ENCODE data around the gene RALGPS1. TPM values are rescaled to one million over a fixed set of nuclear protein-coding genes. Genes with fewer than 3 reads are reported as not detected.

Gene RALGPS1
- total RNA-seq, 2 experiments from 2014 or later: 1.9 to 2.2 TPM

DNA sequence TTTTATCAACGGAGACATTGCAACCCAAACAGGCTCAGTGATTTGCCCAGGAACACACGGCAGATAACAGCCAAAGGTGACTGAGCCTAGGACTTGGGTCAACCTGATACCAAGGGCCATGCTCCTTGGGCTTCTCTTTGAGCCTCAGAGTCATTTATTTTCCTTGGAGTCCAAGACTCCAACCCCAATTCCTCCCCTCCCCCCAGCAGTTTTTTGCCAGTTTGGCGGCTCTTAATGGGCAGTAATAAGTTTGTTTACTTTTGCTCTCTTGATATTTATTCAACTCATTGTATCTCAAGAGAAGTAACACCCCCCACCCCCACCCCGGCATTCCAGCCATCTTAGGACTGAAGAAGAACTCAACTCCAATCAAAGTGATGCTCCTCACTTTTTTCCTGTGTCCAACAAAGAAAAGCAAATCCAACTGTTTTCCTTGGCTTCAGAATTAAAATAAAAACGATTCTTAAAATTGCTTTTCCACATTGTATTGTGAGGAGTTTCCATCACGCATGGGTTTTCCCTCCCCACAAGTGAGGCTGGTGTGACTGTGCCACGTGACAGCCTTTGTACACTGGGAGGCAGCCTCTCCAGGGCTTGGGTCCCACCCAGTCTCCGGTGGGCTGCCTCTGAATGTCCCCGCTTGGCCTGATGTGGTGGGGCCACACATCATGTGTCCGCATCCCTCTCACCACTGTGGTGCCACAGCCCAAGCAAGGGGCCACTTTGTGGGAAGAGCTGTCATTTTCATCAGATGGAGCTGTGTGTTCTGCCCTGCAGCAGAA, 198.8 kb downstream of the RALGPS1 start:
- intact Hi-C loops (cut with micrococcal nuclease): no loop called here
- no peak for TF ChIP-seq CTCF (IDR thresholded peaks at IDR 0.05)
- DNase-seq (no peak), ATAC-seq (no peak)
- POLR2A ChIA-PET: no interaction called here
- Mint-ChIP-seq H3K4me1 (ENCODE audit: low read depth) (peaks cover 11% of the 10 kb centered on the region), H3K27ac (no peak overlapping the region), H3K4me3 (no peak overlapping the region), H3K36me3 (ENCODE audit: low read depth) (no peaks in the 10 kb centered on the region), H3K27me3 (peaks cover 2% of the 10 kb centered on the region), H3K9me3 (no peaks in the 10 kb centered on the region)
- CTCF ChIA-PET: no interaction called here

DNA sequence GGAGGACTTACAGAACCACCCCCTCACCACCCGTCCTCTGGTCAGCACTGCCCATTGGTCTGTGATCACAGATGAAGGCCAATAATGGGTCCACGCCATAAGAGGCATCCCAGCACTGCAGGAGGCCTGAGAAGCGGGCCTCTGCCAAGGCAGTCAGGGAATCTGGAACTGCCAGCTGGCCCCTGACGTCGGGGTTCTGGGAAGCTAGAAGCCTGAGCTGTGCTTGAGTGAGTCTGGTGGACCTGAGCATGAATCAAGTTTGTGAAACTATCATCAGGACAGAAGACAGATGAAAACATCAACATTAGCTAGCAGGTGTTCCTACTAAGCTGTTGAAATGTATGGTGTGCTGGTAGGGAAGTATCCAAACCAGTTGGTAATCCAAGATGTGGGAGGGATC, 200.0 kb downstream of the RALGPS1 start:
- POLR2A ChIA-PET: interaction anchor here (1.1 to 1.4 kb wide), 2 partner anchors 11 to 14 kb away, joined by 3 to 4 read pairs; no protein-coding TSS in a partner anchor
- H3K4me3 Mint-ChIP-seq: no peak overlapping the region
- CTCF ChIA-PET: no interaction called here
- H3K4me1 Mint-ChIP-seq (ENCODE audit: low read depth): peaks cover 11% of the 10 kb centered on the region
- no peak for TF ChIP-seq CTCF (IDR thresholded peaks at IDR 0.05)
- no peak overlapping the region for H3K27ac Mint-ChIP-seq
- DNase-seq (no peak), ATAC-seq (no peak)
- H3K9me3 Mint-ChIP-seq: no peaks in the 10 kb centered on the region
- peaks cover 2% of the 10 kb centered on the region for H3K27me3 Mint-ChIP-seq
- intact Hi-C loops (cut with micrococcal nuclease): no loop called here
- H3K36me3 Mint-ChIP-seq (ENCODE audit: low read depth): no peaks in the 10 kb centered on the region

- Mint-ChIP-seq H3K27ac (no peak overlapping the region), H3K9me3 (no peaks in the 10 kb centered on the region), H3K4me3 (no peak overlapping the region), H3K4me1 (ENCODE audit: low read depth) (peaks cover 11% of the 10 kb centered on the region), H3K27me3 (peaks cover 10% of the 10 kb centered on the region), H3K36me3 (ENCODE audit: low read depth) (no peaks in the 10 kb centered on the region)
- DNase-seq (peak; percentile 34), ATAC-seq (peak; percentile 57)
- TF ChIP-seq CTCF (IDR thresholded peaks at IDR 0.05): no peak
- intact Hi-C loops (cut with micrococcal nuclease): no loop called here
- ChIA-PET POLR2A (interaction anchor here (0.6 to 1.4 kb wide), 2 partner anchors 13 to 74 kb away, joined by 3 to 4 read pairs; no protein-coding TSS in a partner anchor), CTCF (interaction anchor here (0.8 kb wide), 1 partner anchor 23 kb away, joined by 3 read pairs; no protein-coding TSS in a partner anchor)
Observed at GRCh38 chr9:127116088-127116726, 201.6 kb downstream of the RALGPS1 start.

DNA sequence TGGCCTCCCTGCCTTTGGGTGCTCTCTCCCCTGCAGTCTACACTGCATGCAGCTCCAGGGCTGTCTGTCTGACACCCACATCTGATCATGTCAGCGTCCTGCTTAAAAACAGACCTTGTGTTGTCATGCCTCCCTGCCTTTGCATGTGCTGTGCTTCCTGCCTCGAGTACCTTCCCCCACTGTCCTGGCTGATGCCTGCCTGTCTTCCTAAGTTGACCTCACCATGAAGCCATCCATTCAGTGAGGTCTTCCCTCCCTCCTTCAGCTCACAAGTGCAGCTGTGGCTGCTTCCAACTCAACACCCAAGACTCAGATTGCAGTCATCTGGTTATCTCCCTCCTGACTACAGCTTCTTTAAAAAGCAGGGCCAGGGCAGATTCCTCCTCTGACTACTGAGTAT, 202.4 kb downstream of the RALGPS1 start:
- peaks cover 17% of the 10 kb centered on the region for H3K27me3 Mint-ChIP-seq
- CTCF ChIA-PET: interaction anchor here (0.8 kb wide), 1 partner anchor 22 kb away, joined by 3 read pairs; no protein-coding TSS in a partner anchor
- no peaks in the 10 kb centered on the region for H3K36me3 Mint-ChIP-seq (ENCODE audit: low read depth)
- peaks cover 11% of the 10 kb centered on the region for H3K4me1 Mint-ChIP-seq (ENCODE audit: low read depth)
- no peak overlapping the region for H3K4me3 Mint-ChIP-seq
- H3K27ac Mint-ChIP-seq: no peak overlapping the region
- peak; percentile 40 for ATAC-seq
- no peak for DNase-seq
- H3K9me3 Mint-ChIP-seq: no peaks in the 10 kb centered on the region
- POLR2A ChIA-PET: no interaction called here
- intact Hi-C loops (cut with micrococcal nuclease): no loop called here
- no peak for TF ChIP-seq CTCF (IDR thresholded peaks at IDR 0.05)

- no peaks in the 10 kb centered on the region for H3K36me3 Mint-ChIP-seq (ENCODE audit: low read depth)
- no peak for TF ChIP-seq CTCF (IDR thresholded peaks at IDR 0.05)
- peaks cover 11% of the 10 kb centered on the region for H3K4me1 Mint-ChIP-seq (ENCODE audit: low read depth)
- DNase-seq (no peak), ATAC-seq (no peak)
- H3K27me3 Mint-ChIP-seq: peaks cover 20% of the 10 kb centered on the region
- ChIA-PET POLR2A (no interaction called here), CTCF (no interaction called here)
- no peaks in the 10 kb centered on the region for H3K9me3 Mint-ChIP-seq
- intact Hi-C loops (cut with micrococcal nuclease): no loop called here
- no peak overlapping the region for H3K4me3 Mint-ChIP-seq
- H3K27ac Mint-ChIP-seq: no peak overlapping the region
Observed at GRCh38 chr9:127117801-127118200, 203.2 kb downstream of the RALGPS1 start.
